PC-9 (cell line): Measurements from ENCODE around the gene CAPN11. TPM values are rescaled to one million over a fixed set of nuclear protein-coding genes. Genes with fewer than 3 reads are reported as not detected.
"Not testable (repeated sequence)": the region's sequence is repeated elsewhere in the genome, so short reads cannot be mapped to it uniquely, and the experiment has no call there.

Source experiments
- BruUV-seq: library from RNA; stranded (reverse); fragments of 400-500 nt; replicated peaks from 2 replicates; lab custom pipeline; 2021; lab: Mats Ljungman, UMichigan
- CTCF ChIA-PET: fragments of 300-600 bp; sonication (Branson Sonifier 250); formaldehyde crosslinking; loops from one replicate; lab custom pipeline; 2022; ENCODE audit warnings: antibody characterized with exemption; lab: Charles Lee
- POLR2A ChIA-PET: fragments of 300-600 bp; sonication (Branson Sonifier 250); formaldehyde crosslinking; loops from one replicate; lab custom pipeline; 2022; ENCODE audit warnings: antibody characterized with exemption; ENCODE audit not compliant: unreplicated experiment; lab: Charles Lee
- DNase-seq, 2 experiments: peaks; one replicate each; pipeline versions ENCODE4 v3.0.0 to v3.0.0-alpha.2; 2015 to 2022; ENCODE audit warnings: mixed read lengths in 1 of 2
- H2AFZ ChIP-seq: fragments of 200-600 bp; sonication (generic); 2 replicates; pipeline ENCODE4 v1.8.1; 2017; ENCODE audit warnings: antibody characterized with exemption
- H3F3A ChIP-seq: fragments of 200-600 bp; sonication (generic); 2 replicates; pipeline ENCODE4 v1.8.1; 2017; ENCODE audit warnings: antibody characterized with exemption, mild to moderate bottlenecking, low read depth; ENCODE audit not compliant: insufficient read depth
- H3K27ac ChIP-seq: fragments of 200-600 bp; sonication (generic); 2 replicates; pipeline ENCODE4 v1.6.1; 2016; ENCODE audit warnings: mixed run types
- H3K27me3 ChIP-seq: fragments of 200-600 bp; sonication (generic); 2 replicates; pipeline ENCODE4 v1.6.1; 2016; ENCODE audit warnings: low read depth, mixed run types; ENCODE audit not compliant: insufficient read depth
- H3K36me3 ChIP-seq: fragments of 200-600 bp; sonication (generic); 2 replicates; pipeline ENCODE4 v1.6.1; 2016; ENCODE audit warnings: low read depth, mixed run types
- H3K4me1 ChIP-seq: fragments of 200-600 bp; sonication (generic); replicated peaks from 2 replicates; pipeline ENCODE4 v1.6.1; 2016; ENCODE audit warnings: mixed run types; ENCODE audit not compliant: insufficient read depth
- H3K4me2 ChIP-seq: fragments of 200-600 bp; sonication (generic); 2 replicates; pipeline ENCODE4 v1.6.1; 2017; ENCODE audit warnings: mixed run types
- H3K4me3 ChIP-seq: fragments of 200-600 bp; sonication (generic); 2 replicates; pipeline ENCODE4 v1.6.1; 2016; ENCODE audit warnings: mixed run types
- H3K79me2 ChIP-seq: fragments of 200-600 bp; sonication (generic); 2 replicates; pipeline ENCODE4 v1.6.1; 2017; ENCODE audit warnings: low read depth, mixed run types
- H3K9me2 ChIP-seq: fragments of 200-600 bp; sonication (generic); 2 replicates; pipeline ENCODE4 v1.8.1; 2017; ENCODE audit warnings: mild to moderate bottlenecking; ENCODE audit not compliant: insufficient read depth
- H3K9me3 ChIP-seq: fragments of 200-600 bp; sonication (generic); 2 replicates; pipeline ENCODE4 v1.8.1; 2016; ENCODE audit warnings: low read depth; ENCODE audit not compliant: insufficient read depth
- H4K20me1 ChIP-seq: fragments of 200-600 bp; sonication (generic); 2 replicates; pipeline ENCODE4 v1.8.1; 2017; ENCODE audit not compliant: insufficient read depth
- EZH2 ChIP-seq: fragments of 200-600 bp; sonication (generic); IDR thresholded peaks from 2 replicates; pipeline ENCODE4 v1.8.0; 2017; ENCODE audit warnings: antibody characterized with exemption, low read depth
- intact Hi-C: fragments of 100-400 bp; cut with micrococcal nuclease; formaldehyde crosslinking; loops from one replicate; pipeline ENCODE4 v1.10.0; 2022; ENCODE audit not compliant: unreplicated experiment
- total RNA-seq: library from RNA; stranded (reverse); gene quantifications from 2 replicates; pipeline ENCODE4 v1.2.3, GENCODE V29; 2021
- TF ChIP-seq, protein P1 (sequence below): fragments of 200-600 bp; sonication (generic); conservative IDR thresholded peaks from 2 replicates; pipeline ENCODE4 v1.6.1; 2017; ENCODE audit warnings: mixed run types, antibody characterized with exemption, mild to moderate bottlenecking, moderate library complexity

Gene CAPN11
- total RNA-seq, 1 experiment from 2014 or later = not detected

DNA sequence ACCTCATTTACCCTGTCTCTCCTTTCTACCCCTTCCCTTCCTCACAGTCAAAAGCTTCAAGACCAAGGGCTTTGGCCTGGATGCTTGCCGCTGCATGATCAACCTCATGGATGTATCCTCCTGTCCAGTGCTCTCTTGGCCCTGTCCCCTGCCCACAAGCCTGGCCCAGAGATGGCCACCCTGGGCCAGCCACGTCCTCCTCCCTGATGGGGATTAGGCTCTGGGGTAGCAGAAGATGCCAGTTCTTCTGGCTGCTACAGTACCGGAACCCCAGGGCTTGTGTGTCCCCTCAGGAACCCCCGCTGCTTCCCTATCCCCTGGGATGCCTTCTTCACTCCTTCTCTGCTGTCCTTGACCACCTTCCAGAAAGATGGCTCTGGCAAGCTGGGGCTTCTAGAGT, 22.3 kb downstream of the CAPN11 start:
- Histone ChIP-seq H3K27me3 (no peaks in the 10 kb centered on the region), H3K4me3 (no peak overlapping the region), H4K20me1 (no peaks in the 10 kb centered on the region), H3K36me3 (no peaks in the 10 kb centered on the region), H3K4me2 (no peak overlapping the region), H3K27ac (no peak overlapping the region), H3K9me2 (no peaks in the 10 kb centered on the region), H3K4me1 (no peaks in the 10 kb centered on the region), H3K79me2 (no peaks in the 10 kb centered on the region), H3F3A (peaks cover 15% of the 10 kb centered on the region; the same call in 1 of the 2 replicates), H3K9me3 (no peaks in the 10 kb centered on the region), H2AFZ (no peak overlapping the region)
- intact Hi-C loops = no loop called here
- DNase-seq = no peak
- TF ChIP-seq, protein P1, sequence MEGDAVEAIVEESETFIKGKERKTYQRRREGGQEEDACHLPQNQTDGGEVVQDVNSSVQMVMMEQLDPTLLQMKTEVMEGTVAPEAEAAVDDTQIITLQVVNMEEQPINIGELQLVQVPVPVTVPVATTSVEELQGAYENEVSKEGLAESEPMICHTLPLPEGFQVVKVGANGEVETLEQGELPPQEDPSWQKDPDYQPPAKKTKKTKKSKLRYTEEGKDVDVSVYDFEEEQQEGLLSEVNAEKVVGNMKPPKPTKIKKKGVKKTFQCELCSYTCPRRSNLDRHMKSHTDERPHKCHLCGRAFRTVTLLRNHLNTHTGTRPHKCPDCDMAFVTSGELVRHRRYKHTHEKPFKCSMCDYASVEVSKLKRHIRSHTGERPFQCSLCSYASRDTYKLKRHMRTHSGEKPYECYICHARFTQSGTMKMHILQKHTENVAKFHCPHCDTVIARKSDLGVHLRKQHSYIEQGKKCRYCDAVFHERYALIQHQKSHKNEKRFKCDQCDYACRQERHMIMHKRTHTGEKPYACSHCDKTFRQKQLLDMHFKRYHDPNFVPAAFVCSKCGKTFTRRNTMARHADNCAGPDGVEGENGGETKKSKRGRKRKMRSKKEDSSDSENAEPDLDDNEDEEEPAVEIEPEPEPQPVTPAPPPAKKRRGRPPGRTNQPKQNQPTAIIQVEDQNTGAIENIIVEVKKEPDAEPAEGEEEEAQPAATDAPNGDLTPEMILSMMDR = no peak
- TF ChIP-seq EZH2 = no peak
- no TSS peak for BruUV-seq
- CTCF ChIA-PET = interaction anchor here (0.7 kb wide), 1 partner anchor 512 kb away, joined by 3 read pairs; no protein-coding TSS in a partner anchor
- POLR2A ChIA-PET = no interaction called here

DNA sequence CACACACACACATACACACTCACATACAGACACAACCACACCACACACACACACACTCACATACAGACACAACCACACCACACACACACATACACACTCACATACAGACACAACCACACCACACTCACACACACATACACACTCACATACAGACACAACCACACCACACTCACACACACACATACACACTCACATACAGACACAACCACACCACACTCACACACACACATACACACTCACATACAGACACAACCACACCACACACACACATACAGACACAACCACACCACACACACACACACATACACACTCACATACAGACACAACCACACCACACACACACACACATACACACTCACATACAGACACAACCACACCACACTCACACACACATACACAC, 23.2 kb downstream of the CAPN11 start:
- POLR2A ChIA-PET, CTCF ChIA-PET, H3K27ac ChIP-seq: not testable (repeated sequence)

DNA sequence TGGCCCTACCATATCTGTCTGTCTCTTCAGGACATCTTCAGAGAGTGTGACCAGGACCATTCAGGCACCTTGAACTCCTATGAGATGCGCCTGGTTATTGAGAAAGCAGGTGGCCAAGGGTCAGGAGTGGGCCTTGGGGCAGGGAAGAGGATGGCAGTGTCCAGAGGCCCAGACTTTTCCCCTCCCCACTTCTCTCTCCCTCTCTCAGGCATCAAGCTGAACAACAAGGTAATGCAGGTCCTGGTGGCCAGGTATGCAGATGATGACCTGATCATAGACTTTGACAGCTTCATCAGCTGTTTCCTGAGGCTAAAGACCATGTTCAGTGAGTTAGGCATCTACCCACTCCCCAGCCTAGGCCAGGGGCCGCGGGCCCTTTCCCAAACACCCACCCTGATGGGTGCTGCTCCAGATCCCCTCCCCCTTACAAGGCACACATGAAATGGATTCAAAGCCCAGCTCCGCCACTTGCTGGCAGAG, 24.3 kb downstream of the CAPN11 start:
- no peak for DNase-seq
- no TSS peak for BruUV-seq
- POLR2A ChIA-PET = interaction anchor here (0.6 kb wide), 1 partner anchor 54 kb away, joined by 17 read pairs; no protein-coding TSS in a partner anchor
- Histone ChIP-seq H3K4me2 (no peak overlapping the region), H3K4me1 (no peaks in the 10 kb centered on the region), H4K20me1 (no peaks in the 10 kb centered on the region), H3K79me2 (no peaks in the 10 kb centered on the region), H3K9me3 (no peaks in the 10 kb centered on the region), H3F3A (peaks cover 12% of the 10 kb centered on the region; the same call in 1 of the 2 replicates), H3K4me3 (no peak overlapping the region), H3K27me3 (no peaks in the 10 kb centered on the region), H2AFZ (no peak overlapping the region), H3K27ac (no peak overlapping the region), H3K9me2 (no peaks in the 10 kb centered on the region), H3K36me3 (no peaks in the 10 kb centered on the region)
- TF ChIP-seq EZH2 = no peak
- TF ChIP-seq, protein P1 = no peak
- CTCF ChIA-PET = interaction anchor here (0.6 kb wide), 1 partner anchor 36 kb away, joined by 3 read pairs; no protein-coding TSS in a partner anchor
- intact Hi-C loops = no loop called here

More for the DNA sequence above, 23.2 kb downstream of the CAPN11 start:
- H4K20me1 ChIP-seq, H3K9me2 ChIP-seq, BruUV-seq, H3K9me3 ChIP-seq, H3K4me2 ChIP-seq, H3K4me1 ChIP-seq, H3K36me3 ChIP-seq, H3K79me2 ChIP-seq, DNase-seq, H3K4me3 ChIP-seq, H2AFZ ChIP-seq, H3K27me3 ChIP-seq, intact Hi-C loops: not testable (repeated sequence)
- peaks cover 15% of the 10 kb centered on the region; the same call in 1 of the 2 replicates for H3F3A ChIP-seq
